Measurements from ENCODE around the gene ARID3A. TPM values are rescaled to one million over a fixed set of nuclear protein-coding genes. Genes with fewer than 3 reads are reported as not detected.

ARID3A gene
- total and polyA plus RNA-seq, 2 of the 8 experiments (the other 6 are each of a cell fraction or from before 2014, with no cell fraction given), result 40.5 to 77.4 TPM

- Histone ChIP-seq H4K5ac (ENCODE audit: insufficient read length, low read depth, low read length) (no peak overlapping the region), H3K14ac (ENCODE audit: insufficient read length) (no peak overlapping the region), H3K4me1 (replicated peaks in 1 of 4; ENCODE audit: control insufficient read depth in 3 of 4, insufficient read depth in 4 of 4, low read length in 3 of 4) (no peaks in the 10 kb centered on the region), H2BK5ac (ENCODE audit: low read depth, low read length) (no peak overlapping the region), H3K18ac (ENCODE audit: extremely low read depth, low read length) (no peak overlapping the region), H3K23me2 (ENCODE audit: low read depth, low read length) (no peaks in the 10 kb centered on the region), H4K91ac (replicated peaks; ENCODE audit: insufficient read length, low read length) (no peak overlapping the region), H3K36me3 (ENCODE audit: control insufficient read depth in 2 of 4, insufficient read depth in 4 of 4, low read length in 3 of 4) (peaks cover 8 to 56% (median 11%) of the 10 kb centered on the region in 4 experiments; a peak in 6 of 8 replicates), H2AK5ac (ENCODE audit: low read depth, low read length) (no peak overlapping the region), H4K20me1 (replicated peaks in 1 of 2; ENCODE audit: control insufficient read depth in 1 of 2, insufficient read depth in 2 of 2, low read length in 2 of 2) (peaks cover 2 to 13% of the 10 kb centered on the region in 2 experiments), H3K9me3 (ENCODE audit: insufficient read depth in 2 of 2, low read depth in 1 of 2, low read length in 1 of 2) (no peaks in the 10 kb centered on the region), H2BK12ac (ENCODE audit: low read depth, low read length) (no peak overlapping the region), H3K4ac (replicated peaks; ENCODE audit: insufficient read length, low read depth, low read length) (no peak overlapping the region), H3K27ac (ENCODE audit: low read depth, low read length) (no peak overlapping the region), H3K9ac (replicated peaks in 1 of 4; ENCODE audit: extremely low read depth in 1 of 4, low read depth in 3 of 4, low read length in 3 of 4) (no peak overlapping the region), H2BK120ac (replicated peaks; ENCODE audit: low read depth, low read length) (no peak overlapping the region), H3K79me2 (ENCODE audit: control insufficient read depth in 1 of 2, insufficient read depth in 2 of 2, low read length in 2 of 2) (peaks cover 0 to 13% of the 10 kb centered on the region in 2 experiments; a peak in 1 of 4 replicates), H2BK15ac (ENCODE audit: low read length) (no peak overlapping the region), H3K4me3 (ENCODE audit: extremely low read depth in 1 of 4, insufficient read depth in 2 of 4, low read depth in 3 of 4, low read length in 4 of 4) (no peak overlapping the region), H3K79me1 (ENCODE audit: low read depth, low read length) (no peaks in the 10 kb centered on the region), H3K56ac (replicated peaks; ENCODE audit: insufficient read length, low read depth, low read length) (no peak overlapping the region), H4K8ac (ENCODE audit: extremely low read depth, insufficient read depth, low read length) (no peak overlapping the region), H3K23ac (ENCODE audit: insufficient read length) (no peak overlapping the region), H2BK20ac (ENCODE audit: low read length) (no peak overlapping the region), H3K4me2 (ENCODE audit: insufficient read depth in 1 of 2, low read depth in 2 of 2, low read length in 2 of 2) (no peak overlapping the region), H2AFZ (ENCODE audit: low read length) (no peak overlapping the region), H3K27me3 (replicated peaks in 1 of 4; ENCODE audit: control insufficient read depth in 3 of 4, extremely low read depth in 1 of 4, insufficient read depth in 3 of 4, low read length in 3 of 4) (no peaks in the 10 kb centered on the region)
- ChIA-PET CTCF (ENCODE audit: partially characterized antibody) (interaction anchor here (1.4 to 2.0 kb wide), 2 partner anchors 11 to 214 kb away, joined by 4 to 8 read pairs; partner anchors contain the start of gene TMEM259), POLR2A (ENCODE audit: partially characterized antibody) (interaction anchor here (0.9 to 7.7 kb wide), 8 partner anchors 14 to 212 kb away, joined by 3 to 81 read pairs (median 5); partner anchors contain the start of genes ABCA7, CNN2 and WDR18)
- no peak for TF ChIP-seq SIRT6 (IDR thresholded peaks at IDR 0.05; ENCODE audit: low read length)
- TF ChIP-seq GABPA (IDR thresholded peaks at IDR 0.05; ENCODE audit: borderline replicate concordance, insufficient read depth, low read length), result peak; percentile 1; the same call in 1 of the 2 replicates
- TF ChIP-seq EZH2 (IDR thresholded peaks at IDR 0.05; ENCODE audit: low read depth, low read length, severe bottlenecking), result no peak
- 89% methylated on average over 60 of the region's 92 CpGs; no CpG with 5 or more reads in 1 of the 2 experiments for WGBS, 2 experiments (ENCODE audit: extremely low coverage in 1 of 2, insufficient coverage in 1 of 2, insufficient read length in 1 of 2, insufficient replicate concordance in 2 of 2, low coverage in 1 of 2, low lambda C conversion rate in 2 of 2, missing lambda C conversion rate in 1 of 2)
- DNase-seq (ENCODE audit: low read depth in 1 of 2, low spot score in 2 of 2) (no peak), FAIRE-seq (no peak)
Observed at GRCh38 chr19:1009041-1009980, 83.5 kb downstream of the ARID3A start.
